Keratinocyte (primary cell): ENCODE results near the gene MEIS2. TPM values are rescaled to one million over a fixed set of nuclear protein-coding genes. Genes with fewer than 3 reads are reported as not detected.

Experiments
- DNase-seq: peaks from one replicate; pipeline ENCODE4 v3.0.0-alpha.2; 2011; ENCODE audit warnings: low read depth, missing footprints, low spot score
- FAIRE-seq: peaks from 2 replicates; lab custom pipeline; 2011; peaks lifted over from hg19 to GRCh38; lab: Jason Lieb, UNC
- H2AFZ ChIP-seq: 2 replicates; pipeline ENCODE4 v1.6.0; 2012; ENCODE audit warnings: low read length, control low read depth, inconsistent platforms; ENCODE audit not compliant: control insufficient read depth
- H3K27ac ChIP-seq: 2 replicates; pipeline ENCODE4 v1.5.1; 2011; ENCODE audit warnings: low read length; ENCODE audit not compliant: control insufficient read depth, insufficient read depth
- H3K27me3 ChIP-seq: 3 replicates; pipeline ENCODE4 v1.6.0; 2011; ENCODE audit warnings: low read length; ENCODE audit not compliant: control insufficient read depth, insufficient read depth; ENCODE audit errors: extremely low read depth
- H3K36me3 ChIP-seq, 2 experiments: 2 replicates in 1 of 2; 3 replicates in 1 of 2; pipeline ENCODE4 v1.5.1; 2011; ENCODE audit warnings: low read length in 2 of 2, mild to moderate bottlenecking in 1 of 2; ENCODE audit not compliant: control insufficient read depth in 2 of 2, insufficient read depth in 2 of 2; ENCODE audit errors: extremely low read depth in 1 of 2
- H3K4me1 ChIP-seq: 3 replicates; pipeline ENCODE4 v1.5.1; 2011; ENCODE audit warnings: low read length; ENCODE audit not compliant: control insufficient read depth, insufficient read depth; ENCODE audit errors: extremely low read depth
- H3K4me2 ChIP-seq: 3 replicates; pipeline ENCODE4 v1.6.0; 2011; ENCODE audit warnings: low read depth, low read length; ENCODE audit not compliant: control insufficient read depth, insufficient read depth; ENCODE audit errors: extremely low read depth
- H3K4me3 ChIP-seq, 3 experiments: fragments of 200-600 bp in 1 of 3; sonication (generic) in 1 of 3; 2 replicates in 2 of 3; 3 replicates in 1 of 3; pipeline ENCODE4 v1.5.1; 2011 to 2016; ENCODE audit warnings: low read length in 3 of 3, mild to moderate bottlenecking in 3 of 3, control low read depth in 2 of 3, inconsistent platforms in 1 of 3, low read depth in 1 of 3, mixed read lengths in 1 of 3, mixed run types in 1 of 3, moderate library complexity in 1 of 3; ENCODE audit not compliant: control insufficient read depth in 2 of 3, insufficient read depth in 2 of 3; ENCODE audit errors: extremely low read depth in 1 of 3
- H3K79me2 ChIP-seq: 2 replicates; pipeline ENCODE4 v1.6.0; 2012; ENCODE audit warnings: low read length; ENCODE audit not compliant: control insufficient read depth, insufficient read depth
- H3K9ac ChIP-seq: 3 replicates; pipeline ENCODE4 v1.6.0; 2011; ENCODE audit warnings: low read length; ENCODE audit not compliant: control insufficient read depth, insufficient read depth; ENCODE audit errors: extremely low read depth
- H3K9me1 ChIP-seq: 3 replicates; pipeline ENCODE4 v1.6.0; 2011; ENCODE audit warnings: low read length; ENCODE audit not compliant: control insufficient read depth, insufficient read depth; ENCODE audit errors: extremely low read depth
- H3K9me3 ChIP-seq: 2 replicates; pipeline ENCODE4 v1.5.1; 2012; ENCODE audit warnings: low read depth, low read length; ENCODE audit not compliant: control insufficient read depth
- H4K20me1 ChIP-seq: 3 replicates; pipeline ENCODE4 v1.6.0; 2011; ENCODE audit warnings: low read length; ENCODE audit not compliant: control insufficient read depth, insufficient read depth; ENCODE audit errors: extremely low read depth
- EZH2 ChIP-seq: IDR thresholded peaks from one replicate; pipeline ENCODE4 v1.6.1; 2012; ENCODE audit warnings: inconsistent platforms, mild to moderate bottlenecking, low read length, moderate library complexity
- dilution Hi-C: fragments of 300-500 bp; cut with MboI; formaldehyde crosslinking; loops from one replicate; pipeline ENCODE4 v1.7.0; 2020; ENCODE audit warnings: low sequenced_read_pairs; ENCODE audit not compliant: extremely low pct_ligation_motif_present
- polyA plus RNA-seq, 5 experiments: library from polyadenylated mRNA; depleted of rRNA in 3 of 5; stranded (reverse) in 3 of 5; stranded (forward) in 1 of 5; unstranded in 1 of 5; fragments of >200 nt; gene quantifications; 1 replicate in 1 of 5; 2 replicates in 3 of 5; 3 replicates in 1 of 5; pipeline versions ENCODE4 v1.2.1 to v1.2.3, GENCODE V29; 2011 to 2012; ENCODE audit warnings: missing spikeins in 2 of 5, low read depth in 1 of 5, low replicate concordance in 1 of 5
- TF ChIP-seq, protein P1 (sequence below), 3 experiments: IDR thresholded peaks in 1 of 3; conservative IDR thresholded peaks in 1 of 3; optimal IDR thresholded peaks in 1 of 3; 2 replicates in 2 of 3; 3 replicates in 1 of 3; pipeline versions ENCODE3 to v1.5.1; 2011; ENCODE audit warnings: low read length in 3 of 3, mild to moderate bottlenecking in 3 of 3, moderate library complexity in 2 of 3, control low read depth in 1 of 3, inconsistent platforms in 1 of 3; ENCODE audit not compliant: insufficient read depth in 2 of 3; ENCODE audit errors: extremely low read depth in 1 of 3

Gene MEIS2
- polyA plus RNA-seq, 1 donor (not counting 4 experiments of a cell fraction or from before 2014, with no cell fraction given), result 11.4 TPM

DNA sequence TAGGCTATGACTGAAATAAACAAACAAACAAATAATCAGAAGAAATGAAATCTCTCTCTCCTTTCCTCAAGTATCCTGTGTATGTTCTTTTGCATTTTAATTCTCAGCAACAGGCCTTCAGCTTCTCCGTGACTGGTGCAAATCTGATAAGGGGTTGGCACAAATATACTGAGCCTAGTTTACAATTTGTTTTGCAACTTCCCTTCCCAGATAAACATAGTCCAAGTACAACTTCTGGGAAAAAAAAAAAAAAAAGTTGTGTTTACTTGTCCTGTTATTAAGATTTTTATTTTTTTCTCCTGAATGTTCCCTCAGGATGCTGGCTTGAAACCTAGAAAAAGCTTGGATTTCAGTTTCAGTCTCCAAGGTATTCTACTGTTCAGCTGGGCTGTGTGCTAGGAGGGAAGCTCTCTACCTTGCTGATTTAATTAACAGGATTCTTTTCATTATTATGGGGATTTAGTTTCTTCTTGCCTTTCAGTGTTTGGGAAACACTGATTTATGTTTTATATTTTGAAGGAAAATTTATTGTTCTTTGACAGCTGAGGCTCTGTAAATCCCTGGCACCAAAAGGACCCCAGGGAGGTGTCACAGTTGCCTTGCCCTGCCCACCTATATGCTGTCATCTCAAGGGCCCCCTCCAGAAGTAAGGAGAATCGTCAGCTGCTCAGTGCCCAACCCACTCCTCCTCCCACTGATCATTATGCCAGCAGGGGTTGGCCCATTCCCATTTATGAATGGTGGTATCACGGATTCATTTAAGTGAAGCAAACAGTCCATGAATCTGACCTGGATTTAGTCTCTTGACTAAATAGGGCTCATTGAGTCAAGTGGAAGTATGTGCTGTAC, 185.2 kb downstream of the MEIS2 start:
- dilution Hi-C loops, result no loop called here
- Histone ChIP-seq H3K27ac (no peak overlapping the region), H3K4me3 (no peak overlapping the region), H3K4me2 (no peak overlapping the region), H3K9me3 (no peaks in the 10 kb centered on the region), H3K9ac (no peak overlapping the region), H3K9me1 (no peaks in the 10 kb centered on the region), H3K27me3 (no peaks in the 10 kb centered on the region), H3K4me1 (no peaks in the 10 kb centered on the region), H4K20me1 (no peaks in the 10 kb centered on the region), H3K36me3 (no peaks in the 10 kb centered on the region), H2AFZ (no peak overlapping the region), H3K79me2 (no peaks in the 10 kb centered on the region)
- FAIRE-seq (no peak), DNase-seq (no peak)
- TF ChIP-seq, protein P1, sequence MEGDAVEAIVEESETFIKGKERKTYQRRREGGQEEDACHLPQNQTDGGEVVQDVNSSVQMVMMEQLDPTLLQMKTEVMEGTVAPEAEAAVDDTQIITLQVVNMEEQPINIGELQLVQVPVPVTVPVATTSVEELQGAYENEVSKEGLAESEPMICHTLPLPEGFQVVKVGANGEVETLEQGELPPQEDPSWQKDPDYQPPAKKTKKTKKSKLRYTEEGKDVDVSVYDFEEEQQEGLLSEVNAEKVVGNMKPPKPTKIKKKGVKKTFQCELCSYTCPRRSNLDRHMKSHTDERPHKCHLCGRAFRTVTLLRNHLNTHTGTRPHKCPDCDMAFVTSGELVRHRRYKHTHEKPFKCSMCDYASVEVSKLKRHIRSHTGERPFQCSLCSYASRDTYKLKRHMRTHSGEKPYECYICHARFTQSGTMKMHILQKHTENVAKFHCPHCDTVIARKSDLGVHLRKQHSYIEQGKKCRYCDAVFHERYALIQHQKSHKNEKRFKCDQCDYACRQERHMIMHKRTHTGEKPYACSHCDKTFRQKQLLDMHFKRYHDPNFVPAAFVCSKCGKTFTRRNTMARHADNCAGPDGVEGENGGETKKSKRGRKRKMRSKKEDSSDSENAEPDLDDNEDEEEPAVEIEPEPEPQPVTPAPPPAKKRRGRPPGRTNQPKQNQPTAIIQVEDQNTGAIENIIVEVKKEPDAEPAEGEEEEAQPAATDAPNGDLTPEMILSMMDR (optimal IDR thresholded peaks at IDR 0.05 in 1 of 3, IDR thresholded peaks at IDR 0.05 in 1 of 3, conservative IDR thresholded peaks at IDR 0.05 in 1 of 3; ENCODE audit: extremely low read depth in 1 of 3, insufficient read depth in 2 of 3, low read length in 3 of 3), result no peak
- no peak for TF ChIP-seq EZH2

- DNase-seq (no peak), FAIRE-seq (no peak)
- Histone ChIP-seq H3K27ac (no peak overlapping the region), H4K20me1 (no peaks in the 10 kb centered on the region), H3K9me1 (no peaks in the 10 kb centered on the region), H3K9me3 (no peaks in the 10 kb centered on the region), H3K4me3 (no peak overlapping the region), H3K4me1 (no peaks in the 10 kb centered on the region), H2AFZ (no peak overlapping the region), H3K4me2 (no peak overlapping the region), H3K27me3 (no peaks in the 10 kb centered on the region), H3K79me2 (no peaks in the 10 kb centered on the region), H3K9ac (no peak overlapping the region), H3K36me3 (no peaks in the 10 kb centered on the region)
- no peak for TF ChIP-seq EZH2
- TF ChIP-seq, protein P1 (optimal IDR thresholded peaks at IDR 0.05 in 1 of 3, IDR thresholded peaks at IDR 0.05 in 1 of 3, conservative IDR thresholded peaks at IDR 0.05 in 1 of 3; ENCODE audit: extremely low read depth in 1 of 3, insufficient read depth in 2 of 3, low read length in 3 of 3), result no peak
- dilution Hi-C loops, result no loop called here
Observed at GRCh38 chr15:36914466-36914865, 185.9 kb downstream of the MEIS2 start.
